ENCODE results near the gene PDIK1L. TPM values are rescaled to one million over a fixed set of nuclear protein-coding genes. Genes with fewer than 3 reads are reported as not detected.
A peak's percentile ranks its signal among the peaks of the same experiment; 100 is the strongest.

Gene PDIK1L
- total and polyA plus RNA-seq, 9 of the 15 experiments (the other 6 are each of a cell fraction or from before 2014, with no cell fraction given) = 12.8 to 30.2 (median 21.5) TPM

GRCh38 chr1:26169669-26170471 lies 58.2 kb downstream of the PDIK1L start, which contains the start of gene ZNF593 (continued):
- TF ChIP-seq DEAF1 (CRISPR knock-in tag; IDR thresholded peaks at IDR 0.05) (peak; percentile 39; the same call in 1 of the 2 replicates), ZNF695 (CRISPR knock-in tag; IDR thresholded peaks at IDR 0.05) (no peak), ZNF311 (CRISPR knock-in tag; IDR thresholded peaks at IDR 0.05) (no peak), TSHZ1 (CRISPR knock-in tag; IDR thresholded peaks at IDR 0.05) (no peak), ZNF318 (IDR thresholded peaks at IDR 0.05; ENCODE audit: borderline replicate concordance in 1 of 2, low read depth in 1 of 2) (no peak), PCBP2 (IDR thresholded peaks at IDR 0.05; ENCODE audit: low read depth, low read length, poor library complexity, severe bottlenecking) (no peak), DLX4 (CRISPR knock-in tag; IDR thresholded peaks at IDR 0.05) (no peak), TEAD4 (IDR thresholded peaks at IDR 0.05; ENCODE audit: low read length) (no peak), TEAD4 (CRISPR knock-in tag; IDR thresholded peaks at IDR 0.05; ENCODE audit: borderline replicate concordance) (no peak), ZNF324 (CRISPR knock-in tag; IDR thresholded peaks at IDR 0.05) (no peak)
